NCI-H1694 (cell line): ENCODE data around the gene ITPK1.

Experiments used
- DNase-seq: peaks from one replicate; lab custom pipeline; 2025; lab: John Stamatoyannopoulos, UW

The ITPK1 gene

DNA sequence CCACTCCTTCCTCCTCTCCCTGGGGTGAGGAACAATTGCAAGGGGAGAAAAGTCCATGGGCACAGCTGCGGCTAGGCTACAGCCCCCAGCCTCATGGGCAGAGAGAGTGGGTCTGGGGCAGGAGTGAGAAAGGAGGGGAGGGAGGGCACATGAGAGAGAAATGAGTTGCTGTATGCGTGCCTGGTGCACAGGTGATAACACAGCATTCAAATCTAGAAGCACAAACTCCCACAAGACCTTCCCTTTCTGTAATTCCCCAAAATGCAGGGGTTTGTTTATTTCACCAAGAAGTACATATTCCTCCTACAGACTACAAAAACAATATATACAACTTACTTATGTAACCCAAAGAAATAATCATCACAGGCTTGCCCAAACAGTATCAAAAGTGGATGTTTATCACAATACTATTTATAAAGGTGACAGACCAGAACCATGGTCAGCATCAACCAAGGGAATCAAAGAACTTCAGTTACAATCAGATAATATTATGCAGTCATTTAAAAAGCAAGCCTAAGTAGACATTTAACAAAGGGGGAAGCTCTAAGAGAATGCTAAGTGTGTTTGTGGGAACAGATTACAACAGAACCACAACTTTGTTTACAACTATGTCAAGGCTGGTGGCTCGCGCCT is 54.2 kb downstream of the ITPK1 start:
- no peak for DNase-seq

DNA sequence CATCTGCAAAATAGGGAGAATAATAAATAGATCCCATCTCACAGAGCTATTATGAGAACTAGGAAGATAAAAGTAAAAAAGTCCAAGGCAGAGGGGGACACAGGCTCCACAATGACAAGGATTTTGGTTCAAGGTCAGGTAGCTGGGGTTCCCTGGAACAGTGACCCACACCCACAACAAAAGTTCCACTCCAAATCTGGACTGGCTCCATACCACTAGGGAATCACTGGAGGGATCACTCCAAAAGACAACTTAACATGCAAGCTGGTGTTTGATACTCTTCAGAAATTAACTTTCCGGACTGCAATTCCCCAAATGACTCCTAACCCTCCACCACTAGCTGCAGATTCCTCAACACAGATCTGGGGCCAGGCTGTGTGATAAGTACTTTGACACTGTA is 54.9 kb downstream of the ITPK1 start:
- no peak for DNase-seq

DNA sequence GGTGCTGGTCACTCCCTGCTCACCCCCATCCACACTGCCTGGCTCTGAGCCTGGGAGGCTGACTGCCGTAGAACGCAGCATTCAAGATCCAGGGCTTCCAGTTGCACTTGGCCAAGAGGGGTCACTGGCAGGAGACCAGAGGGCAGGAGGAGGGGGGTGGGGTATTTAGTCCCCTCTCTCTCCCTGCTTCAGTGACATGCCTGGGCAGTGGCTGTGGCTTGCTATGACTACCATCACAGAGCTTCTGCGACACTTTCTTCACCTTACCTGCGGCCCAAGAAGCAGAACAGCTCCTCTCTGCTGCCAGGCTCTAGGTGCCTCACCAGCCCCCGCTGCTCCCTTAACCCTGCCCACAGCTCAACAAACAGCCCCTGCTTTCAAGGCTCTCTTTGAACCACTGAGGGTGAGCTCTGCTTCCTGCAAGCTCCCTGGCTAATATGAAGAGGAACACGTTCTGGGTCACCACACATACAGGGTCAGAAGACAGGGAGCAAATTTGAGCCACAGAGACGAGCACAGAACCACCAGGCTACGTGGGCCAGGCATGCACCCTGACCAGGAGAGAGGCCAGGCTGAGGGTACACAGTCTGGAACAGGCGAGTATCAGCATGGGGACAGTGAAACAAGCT is 55.7 kb downstream of the ITPK1 start:
- DNase-seq = no peak

DNA sequence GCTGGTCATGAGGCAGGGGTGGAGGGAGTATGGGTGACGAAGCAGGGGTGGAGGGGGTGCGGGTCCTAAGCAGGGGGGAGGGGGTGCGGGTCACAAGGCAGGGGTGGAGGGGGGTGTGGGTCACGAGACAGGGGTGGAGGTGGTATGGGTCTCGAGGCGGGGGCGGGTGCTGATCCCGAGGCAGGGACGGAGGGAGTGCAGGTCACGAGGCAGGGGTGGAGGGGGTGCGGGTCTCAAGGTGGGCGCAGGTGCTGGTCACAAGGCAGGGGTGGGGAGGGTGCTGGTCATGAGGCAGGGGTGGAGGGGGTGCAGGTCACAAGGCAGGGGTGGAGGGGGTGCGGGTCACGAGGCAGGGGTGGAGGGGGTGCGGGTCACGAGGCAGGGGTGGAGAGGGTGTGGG is 56.5 kb downstream of the ITPK1 start:
- DNase-seq = no peak

DNA sequence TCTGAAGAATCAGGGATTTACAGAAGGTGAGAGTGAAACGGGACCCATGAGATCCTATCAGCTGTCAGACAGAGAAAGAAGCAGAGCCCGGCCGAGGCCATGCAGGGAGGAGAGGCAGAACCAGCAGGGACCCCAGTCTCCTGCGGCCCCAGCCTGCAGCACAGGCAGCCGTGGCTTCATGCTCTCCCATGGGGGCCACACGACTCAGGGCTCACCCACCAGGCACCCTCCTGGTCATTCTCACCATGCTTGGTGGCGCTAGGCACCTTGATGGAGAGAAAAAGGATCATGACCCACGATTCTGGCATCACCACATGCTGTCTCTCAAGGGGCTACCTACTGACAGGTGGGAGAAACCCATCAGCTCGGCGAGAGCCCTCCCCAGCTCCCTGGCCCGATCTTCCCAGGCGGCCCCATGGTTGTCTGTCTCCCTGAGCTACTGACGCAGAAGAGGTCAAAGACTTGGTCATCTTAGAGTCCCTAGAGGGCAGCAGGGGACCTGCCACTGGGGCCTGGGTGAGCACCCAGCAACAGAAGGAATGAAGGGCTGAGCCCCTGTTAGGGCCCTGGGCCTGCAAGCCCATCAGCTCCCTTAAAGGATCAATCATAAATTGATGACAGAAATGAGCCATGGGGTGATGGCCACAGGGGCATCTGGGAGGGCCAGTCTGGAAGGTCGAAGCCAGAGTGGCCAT is 58.0 kb downstream of the ITPK1 start:
- no peak for DNase-seq

DNA sequence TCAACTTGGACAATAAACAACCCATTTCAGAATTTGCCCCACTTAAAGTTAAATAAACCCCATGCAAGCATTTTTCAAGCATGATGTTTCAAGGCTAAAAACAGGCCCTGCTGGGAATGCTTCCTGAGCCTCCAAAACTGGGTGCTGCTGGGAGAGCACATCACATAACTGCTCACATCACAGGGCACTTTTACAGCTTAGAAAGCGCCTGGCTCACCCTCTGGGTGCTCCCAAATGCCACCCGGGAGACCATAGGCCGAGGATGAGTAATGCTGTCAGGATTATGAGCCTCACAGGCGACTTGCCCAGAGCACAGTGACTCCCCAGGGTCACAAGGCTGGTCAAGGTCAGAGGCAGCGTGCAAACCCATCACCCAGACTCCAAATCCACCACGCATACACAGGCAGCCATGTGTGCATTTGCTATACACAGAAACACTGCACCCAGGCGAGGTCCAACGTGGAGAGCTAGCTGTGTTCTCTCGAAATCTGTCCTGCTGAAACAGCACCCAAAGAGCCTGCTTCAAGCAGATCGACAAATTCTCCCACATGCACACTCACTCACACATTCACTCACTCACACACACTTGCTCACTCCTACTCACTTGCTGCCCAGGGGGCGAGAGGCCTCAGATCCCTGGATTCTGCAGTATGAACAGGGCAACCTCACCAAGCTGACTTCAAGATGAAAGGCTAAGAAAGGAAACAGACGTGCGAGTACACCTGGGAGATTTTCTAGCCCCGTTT is 58.7 kb downstream of the ITPK1 start:
- DNase-seq = no peak

DNA sequence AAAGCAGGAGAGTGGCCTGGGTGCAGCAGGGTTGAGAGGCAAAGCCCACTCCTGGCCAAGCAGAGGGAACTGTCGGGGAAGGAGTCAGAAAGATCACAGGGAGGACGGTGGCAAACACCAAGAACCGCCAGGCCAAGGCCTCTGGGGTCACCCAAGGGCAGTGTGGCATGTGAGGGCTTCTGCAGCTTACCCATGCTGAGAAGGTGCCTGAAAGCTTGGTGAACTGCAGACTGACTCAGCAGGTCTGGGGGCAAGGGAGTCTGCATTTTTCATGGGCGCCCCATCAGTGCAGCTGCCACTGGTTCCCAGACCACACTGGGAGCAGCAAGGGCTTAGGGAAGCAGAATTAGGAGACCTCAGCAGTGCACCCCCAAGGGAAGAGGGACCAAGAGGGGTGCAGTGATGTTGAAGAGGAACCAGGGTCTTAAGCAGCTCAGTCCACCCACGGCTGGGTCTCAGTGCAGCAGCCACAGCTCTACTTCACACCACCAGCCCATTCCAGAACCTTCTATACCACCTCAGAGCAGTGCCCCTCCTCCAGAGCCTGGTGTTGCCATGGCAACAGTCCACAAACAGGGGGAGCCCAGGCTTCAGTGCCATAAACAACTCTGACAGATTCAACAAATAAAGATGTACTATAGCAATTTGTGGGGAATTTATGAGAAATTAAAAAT is 59.4 kb downstream of the ITPK1 start:
- DNase-seq = no peak

DNA sequence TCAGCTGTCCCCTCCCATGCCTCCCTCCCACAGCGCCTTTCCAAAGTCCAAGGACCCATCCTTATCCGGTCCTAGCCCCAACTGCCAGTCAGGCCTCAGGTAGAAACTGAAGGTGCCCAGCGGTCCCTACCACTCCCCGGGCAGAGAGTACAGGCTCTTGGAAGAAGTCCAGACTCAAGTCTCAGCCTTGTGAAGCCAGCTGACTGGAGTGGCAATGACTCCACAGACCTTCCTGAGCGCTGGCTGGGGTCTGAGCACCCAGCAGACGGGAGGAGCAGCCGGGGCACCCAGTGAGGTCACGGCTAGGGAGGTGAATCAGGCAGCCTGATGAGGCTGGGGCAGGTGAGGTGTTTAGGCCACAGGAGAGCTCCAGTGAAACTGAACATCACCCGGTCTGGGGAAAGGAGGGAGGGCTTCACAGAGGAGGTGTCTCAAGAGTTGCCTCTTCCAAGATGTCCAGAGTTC is 60.0 kb downstream of the ITPK1 start:
- no peak for DNase-seq

DNA sequence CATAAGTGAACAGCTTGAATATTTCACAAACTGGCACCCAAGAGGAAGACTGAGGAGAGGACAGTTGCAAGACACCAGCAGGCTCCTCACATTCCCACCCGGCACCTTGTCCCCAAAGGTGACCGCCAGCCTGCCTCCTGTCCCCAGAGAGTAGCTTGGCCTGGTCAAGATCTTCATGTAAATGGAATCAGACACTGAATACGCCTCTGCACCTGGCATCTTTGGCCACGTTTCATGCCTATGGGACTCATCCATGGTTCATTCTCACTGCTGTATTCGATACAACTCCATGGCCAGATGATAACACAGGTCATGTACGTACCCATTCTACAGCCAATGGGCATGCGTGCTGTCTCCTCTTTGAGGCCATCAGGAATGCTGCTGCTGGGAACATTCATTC is 60.8 kb downstream of the ITPK1 start:
- DNase-seq = no peak

DNA sequence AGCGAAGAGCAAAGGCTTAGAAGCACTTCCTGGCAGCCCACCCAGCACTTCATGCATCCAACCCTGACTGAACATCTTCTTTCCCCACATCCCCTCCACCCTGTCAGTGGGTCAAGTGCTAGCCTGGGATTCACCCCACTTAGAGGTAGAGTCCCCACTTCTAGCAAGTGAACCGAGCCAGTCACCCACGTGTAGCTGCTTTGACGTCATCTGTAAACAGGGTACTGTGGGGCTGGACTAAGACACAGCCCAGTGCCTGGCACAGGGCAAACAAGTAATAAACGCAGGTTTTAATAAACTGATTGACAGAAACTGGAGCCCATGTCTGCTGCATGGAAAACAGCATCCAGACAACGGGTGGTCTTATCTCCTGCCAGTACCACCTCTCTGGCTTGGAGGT is 61.7 kb downstream of the ITPK1 start:
- no peak for DNase-seq

DNA sequence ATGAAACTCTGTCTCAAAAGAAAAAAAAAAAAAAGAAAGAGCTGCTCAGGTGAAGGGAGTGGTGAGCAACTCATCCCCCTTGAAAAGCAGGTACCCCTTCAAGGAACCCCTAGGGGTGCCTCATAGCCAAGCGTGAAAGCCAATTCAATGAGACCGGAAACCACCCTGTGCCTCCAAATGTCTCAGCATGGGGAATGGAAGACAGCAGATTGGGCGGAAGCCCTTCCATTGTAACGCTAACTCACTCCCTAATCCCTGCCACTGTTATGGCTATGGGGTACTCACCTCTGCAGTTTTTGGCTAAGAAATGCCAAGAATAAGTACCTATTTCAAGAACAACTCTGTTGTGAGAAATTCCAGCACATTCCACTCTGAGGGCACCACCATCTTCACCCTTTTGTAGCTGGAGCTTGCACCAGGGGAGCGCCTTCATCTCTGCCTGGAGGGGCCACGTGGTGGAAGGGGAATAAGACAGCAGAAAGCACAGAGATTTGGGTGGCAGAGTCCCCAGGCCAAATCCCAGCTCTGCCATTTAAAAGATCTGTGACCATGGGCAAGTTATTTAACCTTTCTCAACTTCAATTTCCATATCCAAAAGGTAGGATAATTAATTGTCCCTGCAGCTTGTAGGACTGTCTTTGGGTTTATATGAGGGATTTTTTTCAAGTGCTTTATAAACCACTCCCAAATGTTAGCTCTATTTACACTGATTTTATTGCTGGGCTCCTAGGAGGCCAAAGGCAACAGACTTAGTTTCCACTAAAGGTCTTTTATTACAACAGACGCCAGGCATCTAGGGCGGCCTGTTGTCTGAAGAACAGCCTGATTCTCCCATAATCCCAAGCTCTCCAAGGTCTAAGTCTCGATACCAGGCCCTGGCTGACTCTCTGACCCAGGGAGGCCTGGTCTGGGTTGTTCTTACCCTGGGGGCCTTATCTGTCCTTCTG is 63.9 kb downstream of the ITPK1 start:
- DNase-seq = no peak

DNA sequence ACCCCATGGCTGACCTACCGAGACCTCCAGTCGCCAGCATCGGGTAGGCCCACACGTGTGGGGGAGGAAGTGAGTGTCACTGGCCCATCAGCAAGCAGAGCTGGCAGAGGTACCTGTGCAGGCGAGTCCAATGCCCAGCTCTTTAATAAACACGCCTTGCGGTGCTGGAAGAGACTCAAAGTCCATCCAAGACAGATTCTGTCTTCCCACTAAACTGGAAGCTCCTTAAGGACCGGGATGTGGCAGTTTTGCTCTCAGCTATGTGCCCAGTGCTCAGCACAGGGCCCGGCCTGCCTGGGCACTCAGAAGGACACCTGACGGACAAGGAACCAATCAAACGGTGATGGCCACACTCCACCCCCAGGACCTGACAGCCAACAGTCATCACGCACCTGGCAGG is 65.0 kb downstream of the ITPK1 start:
- no peak for DNase-seq

DNA sequence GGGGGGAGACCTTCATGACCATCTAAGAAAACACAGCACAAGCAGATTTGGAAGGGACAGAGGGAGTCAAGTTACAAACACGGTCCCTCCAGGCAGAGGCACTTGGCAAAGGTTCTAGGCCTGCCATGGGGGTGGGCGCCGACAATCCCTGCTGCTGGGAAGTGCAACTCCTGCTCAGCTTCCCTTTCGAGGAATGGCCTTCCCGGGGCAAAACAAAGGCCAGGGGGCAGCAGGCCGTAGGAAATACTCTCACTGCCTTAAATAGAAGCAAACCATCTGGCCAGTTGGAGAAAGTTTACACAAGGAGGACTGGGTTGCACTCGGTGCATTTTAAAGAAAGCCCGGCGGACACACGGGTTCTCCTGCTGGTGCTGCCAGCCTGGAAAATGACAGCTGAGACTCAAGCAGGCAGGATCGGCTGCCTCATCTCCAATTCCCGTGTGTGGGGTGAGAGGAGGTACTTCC is 65.8 kb downstream of the ITPK1 start:
- no peak for DNase-seq

DNA sequence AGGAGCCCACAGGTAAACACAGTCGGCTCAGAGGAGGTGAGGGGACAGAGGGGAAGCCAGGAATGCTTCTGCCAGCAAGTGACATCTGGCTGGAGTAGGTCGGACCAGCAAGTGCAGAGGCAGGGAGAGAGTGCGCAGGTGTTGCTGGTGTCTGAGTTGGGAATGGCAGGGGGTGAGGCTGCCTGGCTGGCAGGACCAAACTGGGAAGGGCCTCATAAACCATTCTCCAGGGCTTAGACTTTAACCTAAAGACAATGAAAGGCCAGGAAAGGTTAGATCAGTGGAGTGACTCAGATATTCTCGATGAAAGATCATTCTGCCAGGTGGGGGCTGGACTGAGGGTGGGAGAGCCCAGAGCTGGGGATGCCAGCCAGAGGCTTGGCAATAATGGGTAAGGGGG is 66.4 kb downstream of the ITPK1 start:
- no peak for DNase-seq

DNA sequence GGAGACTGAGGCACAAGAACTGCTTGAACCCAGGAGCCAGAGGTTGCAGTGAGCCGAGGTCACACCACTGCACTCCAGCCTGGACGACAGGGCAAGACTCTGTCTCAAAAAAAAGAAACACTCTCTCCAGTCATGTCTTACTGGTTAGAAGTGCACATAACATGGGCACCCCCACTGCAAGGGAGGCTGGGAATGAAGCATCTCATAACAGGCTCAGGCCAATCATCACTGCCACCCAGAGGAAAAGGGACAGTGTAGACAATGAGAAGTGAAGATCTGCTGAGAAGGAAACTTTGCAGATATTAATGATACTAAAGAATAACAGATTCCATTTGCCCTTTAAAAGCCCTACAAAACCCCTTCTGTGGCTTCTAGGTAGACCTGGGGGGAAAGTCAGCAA is 66.9 kb downstream of the ITPK1 start:
- no peak for DNase-seq

DNA sequence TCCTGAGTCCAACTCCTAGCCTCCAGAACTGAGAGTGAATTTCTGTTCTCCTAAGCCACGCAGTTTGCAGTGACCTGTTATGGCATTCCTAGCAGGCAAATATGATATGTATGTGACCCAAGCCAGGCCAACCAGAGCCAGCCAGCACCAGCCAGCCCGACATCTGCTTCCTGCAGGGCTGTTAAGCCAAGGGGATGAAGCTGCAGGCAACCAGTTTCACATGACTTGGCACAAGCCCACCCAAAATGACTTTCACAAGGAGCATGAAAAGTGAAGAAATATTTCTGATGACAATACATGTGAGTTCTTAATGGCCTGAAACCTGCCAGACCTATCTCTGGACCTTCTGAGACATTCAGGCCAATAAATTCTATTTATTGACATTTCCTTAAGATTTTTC is 68.1 kb downstream of the ITPK1 start:
- DNase-seq = no peak

DNA sequence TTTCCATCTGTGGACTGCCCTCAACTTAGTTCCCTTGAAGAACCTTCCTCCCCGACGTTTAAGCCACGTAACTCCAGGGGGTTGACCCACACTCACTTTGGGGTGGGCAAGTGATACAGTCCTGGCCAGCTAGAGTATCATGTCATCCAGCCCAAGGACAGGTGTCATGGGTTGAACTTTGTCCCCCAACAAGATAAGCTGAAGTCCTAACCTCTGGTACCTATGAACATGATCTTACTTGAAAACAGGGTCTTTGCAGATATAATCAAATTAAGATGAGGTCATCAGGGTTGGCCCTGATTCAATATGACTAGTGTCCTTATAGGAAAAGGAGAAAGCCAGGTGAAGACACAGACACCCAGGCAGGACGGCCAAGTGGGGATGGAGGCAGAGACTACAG is 68.6 kb downstream of the ITPK1 start:
- DNase-seq = no peak

DNA sequence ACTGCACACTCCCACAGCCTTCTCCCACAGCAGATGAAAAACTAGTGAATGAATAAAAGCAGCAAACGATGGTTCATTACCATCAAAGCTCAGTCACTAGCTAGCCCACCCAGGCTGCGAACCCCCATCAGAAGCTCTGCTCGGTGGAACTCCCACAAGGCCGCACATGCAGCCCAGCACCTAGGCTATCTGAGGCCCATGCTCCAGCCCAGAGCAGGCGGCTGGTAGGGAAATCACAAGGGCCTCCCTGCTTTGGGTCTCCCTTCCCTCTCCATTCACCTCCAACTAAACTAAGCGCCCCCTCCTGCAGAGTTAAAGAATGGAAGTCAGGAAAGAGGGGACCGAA is 69.0 kb downstream of the ITPK1 start:
- no peak for DNase-seq

DNA sequence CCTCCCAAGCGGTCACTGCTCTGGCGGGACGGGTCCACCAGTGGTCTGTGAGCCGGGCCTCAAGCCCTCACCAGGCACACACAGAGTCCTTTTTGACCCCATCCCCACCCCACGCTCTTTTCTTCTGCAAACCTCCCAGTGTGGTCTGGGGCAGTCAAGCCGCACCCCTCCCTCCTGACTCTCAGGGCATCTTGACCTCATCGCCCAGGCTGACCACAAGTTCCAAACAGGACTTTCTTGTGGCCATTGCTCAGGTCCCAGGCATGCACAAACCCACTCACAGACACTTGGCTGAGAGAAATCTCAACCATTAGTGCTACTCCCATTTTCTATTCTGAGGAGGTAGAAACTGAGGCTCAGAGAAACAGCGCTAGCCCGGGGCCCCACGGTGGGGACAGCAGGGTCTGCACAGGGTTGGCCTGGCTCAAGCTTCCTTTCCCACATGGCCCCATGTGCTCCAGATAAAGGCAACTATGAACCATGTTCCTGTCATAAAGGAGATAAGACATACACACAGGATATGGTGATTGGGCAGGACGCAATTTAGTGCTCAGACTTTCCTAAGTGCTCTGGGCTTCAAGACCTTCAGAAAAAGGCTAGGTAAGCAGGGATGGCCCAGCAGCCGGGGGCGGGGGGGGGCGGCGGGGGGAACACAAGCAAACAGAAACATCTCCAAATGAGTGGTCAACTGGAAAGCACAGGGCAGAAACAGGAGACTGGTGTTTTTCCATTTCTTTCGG is 69.6 kb downstream of the ITPK1 start:
- no peak for DNase-seq

DNA sequence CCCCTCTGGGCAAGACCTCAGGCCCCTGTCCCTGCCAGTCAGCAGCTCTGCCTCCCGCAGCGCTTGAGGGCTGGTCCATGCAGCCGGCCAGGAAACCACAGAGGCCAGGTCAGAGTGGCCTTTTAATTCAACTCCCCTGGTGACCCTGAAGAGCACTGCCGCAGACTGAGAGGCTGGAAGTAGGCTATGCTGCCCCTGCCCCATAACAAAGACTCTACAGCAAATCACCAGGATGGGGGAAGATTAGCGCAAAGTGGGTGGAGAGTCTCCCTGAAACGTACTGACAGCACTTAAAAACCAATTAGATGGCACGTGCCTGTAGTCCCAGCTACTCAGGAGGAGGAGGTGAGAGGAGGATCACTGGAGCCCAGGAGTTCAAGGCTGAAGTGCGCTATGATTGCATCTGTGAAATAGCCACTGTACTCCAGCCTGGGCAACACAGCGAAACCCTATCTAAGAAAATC is 70.5 kb downstream of the ITPK1 start:
- DNase-seq = no peak
